ENCODE measurements around the gene ABCG4.
"Not testable (repeated sequence)": the region's sequence is repeated elsewhere in the genome, so short reads cannot be mapped to it uniquely, and the experiment has no call there.

The ABCG4 gene

GRCh38 chr11:119187123-119187892 lies 38.5 kb downstream of the ABCG4 start:
- DNase-seq: no peak

- DNase-seq: no peak
Measured at GRCh38 chr11:119188067-119188466, 39.2 kb downstream of the ABCG4 start.

- no peak for DNase-seq
Measured at GRCh38 chr11:119188887-119189286, 40.0 kb downstream of the ABCG4 start.

- DNase-seq: no peak
Measured at GRCh38 chr11:119189393-119189792, 40.5 kb downstream of the ABCG4 start.

- DNase-seq: no peak
Measured at GRCh38 chr11:119190531-119190930, 41.7 kb downstream of the ABCG4 start.

- DNase-seq: not testable (repeated sequence)
Measured at GRCh38 chr11:119191265-119191664, 42.4 kb downstream of the ABCG4 start.

GRCh38 chr11:119192111-119192510 lies 43.3 kb downstream of the ABCG4 start:
- no peak for DNase-seq

GRCh38 chr11:119193001-119193400 lies 44.1 kb downstream of the ABCG4 start:
- no peak for DNase-seq

- DNase-seq: no peak
Measured at GRCh38 chr11:119193626-119194025, 44.8 kb downstream of the ABCG4 start.

GRCh38 chr11:119194811-119195440 lies 46.1 kb downstream of the ABCG4 start:
- DNase-seq: no peak

- no peak for DNase-seq
Measured at GRCh38 chr11:119195680-119196079, 46.8 kb downstream of the ABCG4 start.

GRCh38 chr11:119196833-119197483 lies 48.1 kb downstream of the ABCG4 start:
- peak; percentile 68 for DNase-seq

- no peak for DNase-seq
Measured at GRCh38 chr11:119198925-119199324, 50.1 kb downstream of the ABCG4 start.

- DNase-seq: not testable (repeated sequence)
Measured at GRCh38 chr11:119201236-119201635, 52.4 kb downstream of the ABCG4 start.

- DNase-seq: no peak
Measured at GRCh38 chr11:119202554-119202953, 53.7 kb downstream of the ABCG4 start.

GRCh38 chr11:119204066-119204465 lies 55.2 kb downstream of the ABCG4 start:
- DNase-seq: no peak

- DNase-seq: peak; percentile 34
Measured at GRCh38 chr11:119205080-119205479, 56.2 kb downstream of the ABCG4 start.

- peak; percentile 89 for DNase-seq
Measured at GRCh38 chr11:119205574-119206510, 57.0 kb downstream of the ABCG4 start, which contains the start of gene CBL. Gene CBL (plus strand): TSS chr11:119206339. CDS start chr11:119206418, 79 bp downstream.

GRCh38 chr11:119206511-119207414 lies 57.9 kb downstream of the ABCG4 start:
- DNase-seq: peak; percentile 14

GRCh38 chr11:119207415-119207960 lies 58.6 kb downstream of the ABCG4 start:
- DNase-seq: no peak

GRCh38 chr11:119209186-119209585 lies 60.3 kb downstream of the ABCG4 start:
- no peak for DNase-seq
